ENCODE data around the gene CDT1. TPM values are rescaled to one million over a fixed set of nuclear protein-coding genes. Genes with fewer than 3 reads are reported as not detected.

The CDT1 gene
- total RNA-seq, 1 experiment from 2014 or later = 154 TPM

- no peak for TF ChIP-seq CTCF (IDR thresholded peaks at IDR 0.05)
- peak; percentile 10; the same call in 1 of the 2 replicates for TF ChIP-seq USF1 (CRISPR knock-in tag; IDR thresholded peaks at IDR 0.05)
- TF ChIP-seq SMAD3 (CRISPR knock-in tag; IDR thresholded peaks at IDR 0.05; ENCODE audit: borderline replicate concordance) = no peak
- 0 out of 2 replicates have a peak, but pooled peaks have one; percentile 64 for TF ChIP-seq MLX (CRISPR knock-in tag; IDR thresholded peaks at IDR 0.05)
- TF ChIP-seq GRHL2 (CRISPR knock-in tag; IDR thresholded peaks at IDR 0.05; ENCODE audit: insufficient replicate concordance, severe bottlenecking) = no peak
- TF ChIP-seq ARID4B (CRISPR knock-in tag; IDR thresholded peaks at IDR 0.05; ENCODE audit: borderline replicate concordance) = 0 out of 2 replicates have a peak, but pooled peaks have one; percentile 31
- TF ChIP-seq SP1 (CRISPR knock-in tag; conservative IDR thresholded peaks at IDR 0.05) = no peak
Observed at GRCh38 chr16:88809068-88809675, 5.6 kb downstream of the CDT1 start (continued).

- POLR2A ChIA-PET = interaction anchor here (0.8 to 2.2 kb wide), 7 partner anchors 25 to 358 kb away, joined by 3 to 5 read pairs (median 3); no protein-coding TSS in a partner anchor
- DNase-seq (ENCODE audit: low spot score) (no peak), ATAC-seq (no peak)
- H3K27ac Mint-ChIP-seq = peak overlapping the region; percentile 81
- peaks cover 39% of the 10 kb centered on the region for H3K36me3 Mint-ChIP-seq
- no peaks in the 10 kb centered on the region for H3K27me3 Mint-ChIP-seq (ENCODE audit: low read depth)
- CTCF ChIA-PET = interaction anchor here (1.0 to 5.7 kb wide), 8 partner anchors 26 to 358 kb away, joined by 3 to 47 read pairs (median 6); no protein-coding TSS in a partner anchor
- TF ChIP-seq EMX1 (CRISPR knock-in tag; IDR thresholded peaks at IDR 0.05) (0 out of 2 replicates have a peak, but pooled peaks have one; percentile 38), PREB (CRISPR knock-in tag; IDR thresholded peaks at IDR 0.05; ENCODE audit: borderline replicate concordance) (no peak), ZNF416 (CRISPR knock-in tag; IDR thresholded peaks at IDR 0.05) (peak; percentile 27; the same call in 1 of the 2 replicates), CBFB (CRISPR knock-in tag; IDR thresholded peaks at IDR 0.05; ENCODE audit: low read depth) (no peak), CREM (CRISPR knock-in tag; IDR thresholded peaks at IDR 0.05) (peak; percentile 40; the same call in 1 of the 2 replicates), ZNF671 (CRISPR knock-in tag; IDR thresholded peaks at IDR 0.05) (peak; percentile 48; the same call in 1 of the 2 replicates), ELF4 (CRISPR knock-in tag; IDR thresholded peaks at IDR 0.05; ENCODE audit: low read depth) (no peak), SP1 (CRISPR knock-in tag; conservative IDR thresholded peaks at IDR 0.05) (0 out of 2 replicates have a peak, but pooled peaks have one; percentile 24), ESRRA (CRISPR knock-in tag; IDR thresholded peaks at IDR 0.05; ENCODE audit: borderline replicate concordance) (0 out of 2 replicates have a peak, but pooled peaks have one; percentile 49), NR2C2 (CRISPR knock-in tag; IDR thresholded peaks at IDR 0.05) (peak; percentile 5; the same call in 1 of the 2 replicates), ATF2 (CRISPR knock-in tag; IDR thresholded peaks at IDR 0.05; ENCODE audit: borderline replicate concordance, low read depth) (0 out of 2 replicates have a peak, but pooled peaks have one; percentile 9), SMAD3 (CRISPR knock-in tag; IDR thresholded peaks at IDR 0.05; ENCODE audit: borderline replicate concordance) (peak; percentile 37; the same call in 1 of the 2 replicates)
- peaks cover 14% of the 10 kb centered on the region for H3K4me1 Mint-ChIP-seq
- H3K4me3 Mint-ChIP-seq = peak overlapping the region; percentile 87
- no peaks in the 10 kb centered on the region for H3K9me3 Mint-ChIP-seq
Observed at GRCh38 chr16:88809676-88810165, 6.1 kb downstream of the CDT1 start.

Data from WTC11 (cell line).